ENCODE measurements around the gene SNX1. TPM values are rescaled to one million over a fixed set of nuclear protein-coding genes. Genes with fewer than 3 reads are reported as not detected.

SNX1 gene
- total RNA-seq, 2 experiments from 2014 or later: 92.2 to 108 TPM

- Mint-ChIP-seq H3K27ac (no peak overlapping the region), H3K9me3 (ENCODE audit: low read depth) (no peaks in the 10 kb centered on the region), H3K36me3 (ENCODE audit: low read depth) (peaks cover 45% of the 10 kb centered on the region), H3K4me3 (no peak overlapping the region), H3K4me1 (peaks cover 30% of the 10 kb centered on the region), H3K27me3 (peaks cover 9% of the 10 kb centered on the region)
- ChIA-PET POLR2A (no interaction called here), CTCF (interaction anchor here (1.1 kb wide), 1 partner anchor 57 kb away, joined by 3 read pairs; no protein-coding TSS in a partner anchor)
- no peak for DNase-seq
- no peak for ATAC-seq
- intact Hi-C loops (cut with DNase I, micrococcal nuclease): no loop called here
These were observed 61.0 kb downstream of the SNX1 start for GRCh38 chr15:64156652-64157331.

- ATAC-seq (no peak), DNase-seq (no peak)
- H3K36me3 Mint-ChIP-seq (ENCODE audit: low read depth): peaks cover 51% of the 10 kb centered on the region
- ChIA-PET CTCF (interaction anchor here (1.1 kb wide), 1 partner anchor 58 kb away, joined by 3 read pairs; no protein-coding TSS in a partner anchor), POLR2A (no interaction called here)
- no peaks in the 10 kb centered on the region for H3K9me3 Mint-ChIP-seq (ENCODE audit: low read depth)
- intact Hi-C loops (cut with DNase I, micrococcal nuclease): no loop called here
- no peak overlapping the region for H3K4me3 Mint-ChIP-seq
- H3K27me3 Mint-ChIP-seq: peaks cover 6% of the 10 kb centered on the region
- H3K4me1 Mint-ChIP-seq: peaks cover 30% of the 10 kb centered on the region
- H3K27ac Mint-ChIP-seq: no peak overlapping the region
These were observed 61.9 kb downstream of the SNX1 start for GRCh38 chr15:64157599-64158125.

GRCh38 chr15:64158363-64159134 is 62.8 kb downstream of the SNX1 start:
- H3K9me3 Mint-ChIP-seq (ENCODE audit: low read depth): no peaks in the 10 kb centered on the region
- H3K36me3 Mint-ChIP-seq (ENCODE audit: low read depth): peaks cover 51% of the 10 kb centered on the region
- intact Hi-C loops (cut with DNase I, micrococcal nuclease): no loop called here
- H3K27ac Mint-ChIP-seq: peak overlapping the region; percentile 78
- no peak overlapping the region for H3K4me3 Mint-ChIP-seq
- H3K4me1 Mint-ChIP-seq: peaks cover 29% of the 10 kb centered on the region
- no peaks in the 10 kb centered on the region for H3K27me3 Mint-ChIP-seq
- DNase-seq: no peak
- ChIA-PET CTCF (no interaction called here), POLR2A (no interaction called here)
- no peak for ATAC-seq

GRCh38 chr15:64161688-64162477 is 66.1 kb downstream of the SNX1 start:
- ChIA-PET CTCF (interaction anchor here (0.6 to 2.7 kb wide), 6 partner anchors 9 to 93 kb away, joined by 3 to 16 read pairs (median 4); partner anchors contain the start of gene CIAO2A), POLR2A (interaction anchor here (1.6 to 2.3 kb wide), 3 partner anchors 8 to 68 kb away, joined by 5 to 12 read pairs (median 9); partner anchors contain the start of gene CIAO2A)
- Mint-ChIP-seq H3K4me1 (peaks cover 44% of the 10 kb centered on the region), H3K9me3 (ENCODE audit: low read depth) (no peaks in the 10 kb centered on the region), H3K36me3 (ENCODE audit: low read depth) (peaks cover 40% of the 10 kb centered on the region), H3K4me3 (peak overlapping the region; percentile 83), H3K27me3 (no peaks in the 10 kb centered on the region), H3K27ac (peak overlapping the region; percentile 95)
- ATAC-seq (no peak), DNase-seq (no peak)
- intact Hi-C loops (cut with DNase I, micrococcal nuclease): loop anchor here (1.0 to 10.0 kb wide), 7 partner anchors 219 to 1135 kb away; partner anchors contain the start of genes PCLAF (in 1 of the 2), PIF1 (in 1 of the 2), PLEKHO2 (in 1 of the 2) and RNU5A-1 (in 1 of the 2)

GRCh38 chr15:64162478-64162868 is 66.7 kb downstream of the SNX1 start:
- H3K27ac Mint-ChIP-seq: peak overlapping the region; percentile 95
- no peaks in the 10 kb centered on the region for H3K27me3 Mint-ChIP-seq
- H3K4me3 Mint-ChIP-seq: peak overlapping the region; percentile 83
- H3K9me3 Mint-ChIP-seq (ENCODE audit: low read depth): no peaks in the 10 kb centered on the region
- no peak for DNase-seq
- peak; percentile 7 for ATAC-seq
- H3K36me3 Mint-ChIP-seq (ENCODE audit: low read depth): peaks cover 35% of the 10 kb centered on the region
- H3K4me1 Mint-ChIP-seq: peaks cover 48% of the 10 kb centered on the region
- POLR2A ChIA-PET: interaction anchor here (1.1 to 2.3 kb wide), 4 partner anchors 9 to 69 kb away, joined by 3 to 12 read pairs (median 7); partner anchors contain the start of gene CIAO2A
- CTCF ChIA-PET: interaction anchor here (0.7 to 2.7 kb wide), 5 partner anchors 9 to 69 kb away, joined by 3 to 16 read pairs (median 5); partner anchors contain the start of gene CIAO2A
- intact Hi-C loops (cut with DNase I, micrococcal nuclease): loop anchor here (1.0 to 10.0 kb wide), 7 partner anchors 218 to 1135 kb away; partner anchors contain the start of genes PCLAF (in 1 of the 2), PIF1 (in 1 of the 2), PLEKHO2 (in 1 of the 2) and RNU5A-1 (in 1 of the 2)

GRCh38 chr15:64162869-64163658 is 67.3 kb downstream of the SNX1 start, which contains the start of gene PPIB:
PPIB (minus strand) TSS chr15:64163022; CDS start chr15:64162986, 36 bp downstream.
- H3K4me1 Mint-ChIP-seq: peaks cover 47% of the 10 kb centered on the region
- ATAC-seq: peak; percentile 94
- CTCF ChIA-PET: interaction anchor here (0.6 to 2.7 kb wide), 7 partner anchors 8 to 811 kb away, joined by 3 to 16 read pairs (median 3); partner anchors contain the start of gene CIAO2A
- peak within 1 kb of the TSS; percentile 86 for H3K4me3 Mint-ChIP-seq
- POLR2A ChIA-PET: interaction anchor here (0.6 to 2.3 kb wide), 8 partner anchors 9 to 552 kb away, joined by 3 to 12 read pairs (median 4); partner anchors contain the start of genes CIAO2A and TRIP4
- H3K9me3 Mint-ChIP-seq (ENCODE audit: low read depth): no peaks in the 10 kb centered on the region
- H3K36me3 Mint-ChIP-seq (ENCODE audit: low read depth): peaks cover 29% of the 10 kb centered on the region
- peak within 1 kb of the TSS; percentile 100 for H3K27ac Mint-ChIP-seq
- DNase-seq: peak; percentile 99
- H3K27me3 Mint-ChIP-seq: no peaks in the 10 kb centered on the region
- intact Hi-C loops (cut with DNase I, micrococcal nuclease): loop anchor here (1.0 to 10.0 kb wide), 19 partner anchors 25 to 1134 kb away; partner anchors contain the start of genes CSNK1G1 (in 2 of the 2), PCLAF (in 2 of the 2), CLPX (in 1 of the 2) and PIF1 (in 1 of the 2)

- H3K4me1 Mint-ChIP-seq: peaks cover 41% of the 10 kb centered on the region
- ATAC-seq: peak; percentile 4
- H3K4me3 Mint-ChIP-seq: peak overlapping the region; percentile 86
- POLR2A ChIA-PET: interaction anchor here (0.7 to 2.3 kb wide), 8 partner anchors 9 to 821 kb away, joined by 3 to 12 read pairs (median 4); partner anchors contain the start of genes CIAO2A and TRIP4
- peaks cover 22% of the 10 kb centered on the region for H3K36me3 Mint-ChIP-seq (ENCODE audit: low read depth)
- intact Hi-C loops (cut with DNase I, micrococcal nuclease): loop anchor here (1.0 to 10.0 kb wide), 18 partner anchors 24 to 1133 kb away; partner anchors contain the start of genes CSNK1G1 (in 2 of the 2), PCLAF (in 2 of the 2), CLPX (in 1 of the 2) and PIF1 (in 1 of the 2)
- peak; percentile 46 for DNase-seq
- CTCF ChIA-PET: interaction anchor here (0.6 to 2.7 kb wide), 5 partner anchors 11 to 812 kb away, joined by 3 to 16 read pairs (median 4); partner anchors contain the start of gene CIAO2A
- H3K9me3 Mint-ChIP-seq (ENCODE audit: low read depth): no peaks in the 10 kb centered on the region
- peak overlapping the region; percentile 100 for H3K27ac Mint-ChIP-seq
- H3K27me3 Mint-ChIP-seq: no peaks in the 10 kb centered on the region
These were observed 68.0 kb downstream of the SNX1 start for GRCh38 chr15:64163659-64164362.

GRCh38 chr15:64164436-64164835 is 68.7 kb downstream of the SNX1 start:
- CTCF ChIA-PET: interaction anchor here (0.6 kb wide), 1 partner anchor 151 kb away, joined by 3 read pairs; no protein-coding TSS in a partner anchor
- Mint-ChIP-seq H3K9me3 (ENCODE audit: low read depth) (no peaks in the 10 kb centered on the region), H3K27me3 (no peaks in the 10 kb centered on the region), H3K27ac (peak overlapping the region; percentile 100), H3K4me3 (no peak overlapping the region), H3K4me1 (peaks cover 39% of the 10 kb centered on the region), H3K36me3 (ENCODE audit: low read depth) (peaks cover 19% of the 10 kb centered on the region)
- no peak for ATAC-seq
- intact Hi-C loops (cut with DNase I, micrococcal nuclease): loop anchor here in 1 of 2 experiments (5.0 to 10.0 kb wide), 4 partner anchors 563 to 1133 kb away; partner anchors contain the start of genes PIF1 and RNU5A-1
- no peak for DNase-seq
- POLR2A ChIA-PET: interaction anchor here (0.7 kb wide), 1 partner anchor 495 kb away, joined by 4 read pairs; no protein-coding TSS in a partner anchor

Data from activated CD4-positive, alpha-beta T cell treated with anti-CD3 and anti-CD28 coated beads for 36 hours (primary cell).